Tibial nerve (tissue), 4 donors: ENCODE results near the gene GRPR.

Experiments
- EP300 ChIP-seq, 2 donors: sonication (generic); formaldehyde crosslinking; IDR thresholded peaks; one replicate each; pipeline ENCODE4 v1.6.1; 2017; ENCODE audit warnings: antibody characterized with exemption in 2 of 2, mild to moderate bottlenecking in 1 of 2
- POLR2A ChIP-seq, 2 donors: fragments of 450-650 bp; IDR thresholded peaks; one replicate each; pipeline ENCODE4 v1.6.1; 2017; ENCODE audit warnings: antibody characterized with exemption in 2 of 2, mild to moderate bottlenecking in 2 of 2, moderate library complexity in 2 of 2
- TF ChIP-seq, protein P1 (sequence below), 5 experiments: fragments of 200-600 bp in 3 of 5; fragments of 450-650 bp in 2 of 5; sonication (generic) in 3 of 5; IDR thresholded peaks; one replicate each; pipeline ENCODE4 v1.5.1; 2016 to 2019; ENCODE audit warnings: antibody characterized with exemption in 5 of 5, mild to moderate bottlenecking in 3 of 5, moderate library complexity in 2 of 5

GRCh38 chrX:16103625-16104024 is 19.7 kb upstream of the GRPR start:
- TF ChIP-seq, protein P1, sequence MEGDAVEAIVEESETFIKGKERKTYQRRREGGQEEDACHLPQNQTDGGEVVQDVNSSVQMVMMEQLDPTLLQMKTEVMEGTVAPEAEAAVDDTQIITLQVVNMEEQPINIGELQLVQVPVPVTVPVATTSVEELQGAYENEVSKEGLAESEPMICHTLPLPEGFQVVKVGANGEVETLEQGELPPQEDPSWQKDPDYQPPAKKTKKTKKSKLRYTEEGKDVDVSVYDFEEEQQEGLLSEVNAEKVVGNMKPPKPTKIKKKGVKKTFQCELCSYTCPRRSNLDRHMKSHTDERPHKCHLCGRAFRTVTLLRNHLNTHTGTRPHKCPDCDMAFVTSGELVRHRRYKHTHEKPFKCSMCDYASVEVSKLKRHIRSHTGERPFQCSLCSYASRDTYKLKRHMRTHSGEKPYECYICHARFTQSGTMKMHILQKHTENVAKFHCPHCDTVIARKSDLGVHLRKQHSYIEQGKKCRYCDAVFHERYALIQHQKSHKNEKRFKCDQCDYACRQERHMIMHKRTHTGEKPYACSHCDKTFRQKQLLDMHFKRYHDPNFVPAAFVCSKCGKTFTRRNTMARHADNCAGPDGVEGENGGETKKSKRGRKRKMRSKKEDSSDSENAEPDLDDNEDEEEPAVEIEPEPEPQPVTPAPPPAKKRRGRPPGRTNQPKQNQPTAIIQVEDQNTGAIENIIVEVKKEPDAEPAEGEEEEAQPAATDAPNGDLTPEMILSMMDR (IDR thresholded peaks at IDR 0.05): no peak
- no peak for TF ChIP-seq POLR2A (IDR thresholded peaks at IDR 0.05)
- TF ChIP-seq EP300 (IDR thresholded peaks at IDR 0.05): no peak
